SK-N-DZ (cell line): ENCODE data around the gene TPPP.
"Not testable (repeated sequence)": the region's sequence is repeated elsewhere in the genome, so short reads cannot be mapped to it uniquely, and the experiment has no call there.

Experiments used
- DNase-seq: peaks from one replicate; pipeline ENCODE4 v3.0.0-alpha.2; 2015; ENCODE audit warnings: low spot score

The TPPP gene

GRCh38 chr5:645421-645820 is 47.7 kb downstream of the TPPP start:
- DNase-seq, result no peak

GRCh38 chr5:644971-645370 is 48.2 kb downstream of the TPPP start:
- no peak for DNase-seq

GRCh38 chr5:644509-644908 is 48.6 kb downstream of the TPPP start:
- no peak for DNase-seq

- DNase-seq, result no peak
Observed at GRCh38 chr5:643811-644271, 49.3 kb downstream of the TPPP start.

GRCh38 chr5:643351-643801 is 49.8 kb downstream of the TPPP start:
- no peak for DNase-seq

- no peak for DNase-seq
Observed at GRCh38 chr5:642481-642880, 50.7 kb downstream of the TPPP start.

GRCh38 chr5:641331-641765 is 51.8 kb downstream of the TPPP start:
- no peak for DNase-seq

GRCh38 chr5:640461-641330 is 52.5 kb downstream of the TPPP start:
- DNase-seq, result no peak

GRCh38 chr5:639584-640213 is 53.5 kb downstream of the TPPP start:
- DNase-seq, result no peak

- no peak for DNase-seq
Observed at GRCh38 chr5:639253-639530, 54.0 kb downstream of the TPPP start.

- DNase-seq, result no peak
Observed at GRCh38 chr5:638501-639252, 54.5 kb downstream of the TPPP start.

- DNase-seq, result no peak
Observed at GRCh38 chr5:637581-638450, 55.3 kb downstream of the TPPP start.

GRCh38 chr5:636951-637350 is 56.2 kb downstream of the TPPP start:
- no peak for DNase-seq

GRCh38 chr5:635306-636055 is 57.7 kb downstream of the TPPP start:
- no peak for DNase-seq

- DNase-seq, result no peak
Observed at GRCh38 chr5:634191-634590, 59.0 kb downstream of the TPPP start.

GRCh38 chr5:633501-633955 is 59.6 kb downstream of the TPPP start:
- DNase-seq, result peak; percentile 21

GRCh38 chr5:628351-629205 is 64.6 kb downstream of the TPPP start:
- not testable (repeated sequence) for DNase-seq

- no peak for DNase-seq
Observed at GRCh38 chr5:627840-628239, 65.3 kb downstream of the TPPP start.

- no peak for DNase-seq
Observed at GRCh38 chr5:626850-627249, 66.3 kb downstream of the TPPP start.

GRCh38 chr5:625516-625915 is 67.6 kb downstream of the TPPP start:
- DNase-seq, result no peak
